H1 (cell line): Measurements from ENCODE around the gene WDR54. TPM values are rescaled to one million over a fixed set of nuclear protein-coding genes. Genes with fewer than 3 reads are reported as not detected.

Source experiments
- CTCF ChIA-PET: fragments of 300-600 bp; sonication (Branson Sonifier 250); formaldehyde crosslinking; loops from one replicate; lab custom pipeline; 2021; ENCODE audit not compliant: partially characterized antibody; lab: Charles Lee
- POLR2A ChIA-PET: fragments of 300-600 bp; sonication (Branson Sonifier 250); formaldehyde crosslinking; loops from one replicate; lab custom pipeline; 2021; ENCODE audit warnings: inconsistent platforms; ENCODE audit not compliant: partially characterized antibody; lab: Charles Lee
- DNase-seq, 2 experiments: peaks; one replicate each; pipeline versions ENCODE4 v3.0.0 to v3.0.0-alpha.2; 2010 to 2022; ENCODE audit warnings: low spot score in 2 of 2, low read depth in 1 of 2, mixed read lengths in 1 of 2
- FAIRE-seq: peaks from 2 replicates; lab custom pipeline; 2011; peaks lifted over from hg19 to GRCh38; lab: Jason Lieb, UNC
- H2AFZ ChIP-seq: 2 replicates; pipeline ENCODE4 v1.8.1; 2012; ENCODE audit warnings: low read length, inconsistent platforms
- H2AK5ac ChIP-seq: 2 replicates; pipeline ENCODE4 v1.6.1; 2013; ENCODE audit warnings: low read depth, low read length
- H2BK120ac ChIP-seq: replicated peaks from 2 replicates; pipeline ENCODE3; 2013; ENCODE audit warnings: low read depth, low read length, inconsistent platforms
- H2BK12ac ChIP-seq: 2 replicates; pipeline ENCODE4 v1.6.1; 2013; ENCODE audit warnings: low read depth, low read length
- H2BK15ac ChIP-seq: 2 replicates; pipeline ENCODE4 v1.6.1; 2013; ENCODE audit warnings: low read length
- H2BK20ac ChIP-seq: 2 replicates; pipeline ENCODE4 v1.6.1; 2013; ENCODE audit warnings: low read length
- H2BK5ac ChIP-seq: 2 replicates; pipeline ENCODE4 v1.6.1; 2013; ENCODE audit warnings: low read depth, low read length
- H3K14ac ChIP-seq: 2 replicates; pipeline ENCODE4 v1.6.1; 2013; ENCODE audit warnings: inconsistent platforms; ENCODE audit not compliant: insufficient read length
- H3K18ac ChIP-seq: 2 replicates; pipeline ENCODE4 v1.6.1; 2013; ENCODE audit warnings: low read length; ENCODE audit errors: extremely low read depth
- H3K23ac ChIP-seq: 2 replicates; pipeline ENCODE4 v1.6.1; 2013; ENCODE audit warnings: inconsistent platforms; ENCODE audit not compliant: insufficient read length
- H3K23me2 ChIP-seq: 2 replicates; pipeline ENCODE4 v1.6.1; 2013; ENCODE audit warnings: low read depth, low read length
- H3K27ac ChIP-seq: 2 replicates; pipeline ENCODE4 v1.6.1; 2011; ENCODE audit warnings: low read depth, low read length, inconsistent platforms
- H3K27me3 ChIP-seq, 4 experiments: replicated peaks in 1 of 4; 1 replicate in 1 of 4; 2 replicates in 3 of 4; pipeline versions ENCODE4 v1.6.1 to v1.8.1; 2011 to 2013; ENCODE audit warnings: low read length in 3 of 4, mild to moderate bottlenecking in 3 of 4, inconsistent platforms in 2 of 4, mixed read lengths in 2 of 4, moderate library complexity in 1 of 4; ENCODE audit not compliant: control insufficient read depth in 3 of 4, insufficient read depth in 3 of 4; ENCODE audit errors: extremely low read depth in 1 of 4
- H3K36me3 ChIP-seq, 4 experiments: 2 replicates each; pipeline versions ENCODE4 v1.6.1 to v1.8.1; 2011 to 2013; ENCODE audit warnings: mild to moderate bottlenecking in 4 of 4, low read length in 3 of 4, moderate library complexity in 2 of 4, control low read depth in 1 of 4, inconsistent platforms in 1 of 4; ENCODE audit not compliant: insufficient read depth in 4 of 4, control insufficient read depth in 2 of 4
- H3K4ac ChIP-seq: replicated peaks from 2 replicates; pipeline ENCODE3; 2013; ENCODE audit warnings: low read length, low read depth, mixed read lengths, inconsistent platforms; ENCODE audit not compliant: insufficient read length
- H3K4me1 ChIP-seq, 4 experiments: replicated peaks in 1 of 4; 1 replicate in 1 of 4; 2 replicates in 3 of 4; pipeline versions ENCODE4 v1.6.1 to v1.8.1; 2011 to 2013; ENCODE audit warnings: low read length in 3 of 4, inconsistent platforms in 2 of 4, mixed read lengths in 1 of 4; ENCODE audit not compliant: insufficient read depth in 4 of 4, control insufficient read depth in 3 of 4
- H3K4me2 ChIP-seq, 2 experiments: 2 replicates each; pipeline versions ENCODE4 v1.6.1 to v1.8.1; 2011 to 2013; ENCODE audit warnings: low read depth in 2 of 2, low read length in 2 of 2, control low read depth in 1 of 2, inconsistent platforms in 1 of 2, mild to moderate bottlenecking in 1 of 2; ENCODE audit not compliant: insufficient read depth in 1 of 2
- H3K4me3 ChIP-seq, 4 experiments: fragments of 200-600, 300-600 bp in 1 of 4; sonication (generic), shearing (Covaris generic), sonication (Bioruptor Twin) in 1 of 4; 2 replicates each; pipeline versions ENCODE4 v1.5.1 to v1.8.1; 2011 to 2016; ENCODE audit warnings: low read length in 4 of 4, low read depth in 3 of 4, control low read depth in 2 of 4, inconsistent platforms in 2 of 4, mild to moderate bottlenecking in 2 of 4, mixed read lengths in 1 of 4, moderate library complexity in 1 of 4; ENCODE audit not compliant: insufficient read depth in 2 of 4; ENCODE audit errors: extremely low read depth in 1 of 4
- H3K56ac ChIP-seq: replicated peaks from 2 replicates; pipeline ENCODE3; 2013; ENCODE audit warnings: low read depth, mild to moderate bottlenecking, mixed read lengths, low read length, inconsistent platforms; ENCODE audit not compliant: insufficient read length
- H3K79me1 ChIP-seq: 2 replicates; pipeline ENCODE4 v1.6.1; 2013; ENCODE audit warnings: low read depth, low read length, control low read depth
- H3K79me2 ChIP-seq, 2 experiments: 2 replicates each; pipeline versions ENCODE4 v1.6.1 to v1.8.1; 2012 to 2013; ENCODE audit warnings: low read length in 2 of 2, mild to moderate bottlenecking in 2 of 2, inconsistent platforms in 1 of 2; ENCODE audit not compliant: insufficient read depth in 2 of 2, control insufficient read depth in 1 of 2
- H3K9ac ChIP-seq, 4 experiments: replicated peaks in 1 of 4; 1 replicate in 1 of 4; 2 replicates in 3 of 4; pipeline versions ENCODE4 v1.6.1 to v1.8.1; 2011 to 2013; ENCODE audit warnings: low read depth in 3 of 4, low read length in 3 of 4, control low read depth in 2 of 4, mild to moderate bottlenecking in 2 of 4, moderate library complexity in 2 of 4, inconsistent platforms in 1 of 4; ENCODE audit errors: extremely low read depth in 1 of 4
- H3K9me3 ChIP-seq, 2 experiments: 2 replicates each; pipeline versions ENCODE4 v1.6.1 to v1.8.1; 2012 to 2013; ENCODE audit warnings: mild to moderate bottlenecking in 2 of 2, moderate library complexity in 2 of 2, control low read depth in 1 of 2, inconsistent platforms in 1 of 2, low read depth in 1 of 2, low read length in 1 of 2, mixed read lengths in 1 of 2; ENCODE audit not compliant: insufficient read depth in 2 of 2
- H4K20me1 ChIP-seq, 2 experiments: replicated peaks in 1 of 2; 2 replicates each; pipeline versions ENCODE3 to v1.8.1; 2011 to 2013; ENCODE audit warnings: inconsistent platforms in 2 of 2, low read length in 2 of 2, mild to moderate bottlenecking in 1 of 2; ENCODE audit not compliant: insufficient read depth in 2 of 2, control insufficient read depth in 1 of 2
- H4K5ac ChIP-seq: 2 replicates; pipeline ENCODE4 v1.6.1; 2013; ENCODE audit warnings: low read length, low read depth, mixed read lengths, inconsistent platforms; ENCODE audit not compliant: insufficient read length
- H4K8ac ChIP-seq: 2 replicates; pipeline ENCODE4 v1.8.0; 2013; ENCODE audit warnings: mild to moderate bottlenecking, moderate library complexity, low read length, inconsistent platforms; ENCODE audit not compliant: insufficient read depth; ENCODE audit errors: extremely low read depth
- H4K91ac ChIP-seq: replicated peaks from 2 replicates; pipeline ENCODE3; 2013; ENCODE audit warnings: low read length, mixed read lengths, inconsistent platforms; ENCODE audit not compliant: insufficient read length
- BRCA1 ChIP-seq: IDR thresholded peaks from 2 replicates; pipeline ENCODE4 v1.6.1; 2012; ENCODE audit warnings: low read depth, low read length, improper control_type of control experiment
- FOSL1 ChIP-seq: IDR thresholded peaks from 2 replicates; pipeline ENCODE4 v1.6.1; 2011; ENCODE audit warnings: mild to moderate bottlenecking, low read depth, low read length, moderate library complexity; ENCODE audit not compliant: insufficient read depth
- HDAC2 ChIP-seq, 2 experiments: fragments of 300-600 bp in 1 of 2; sonication (generic) in 1 of 2; IDR thresholded peaks; 2 replicates each; pipeline ENCODE4 v1.6.1; 2011 to 2012; ENCODE audit warnings: low read depth in 2 of 2, low read length in 2 of 2, mild to moderate bottlenecking in 2 of 2, moderate library complexity in 2 of 2, borderline replicate concordance in 1 of 2, inconsistent platforms in 1 of 2
- SP2 ChIP-seq: IDR thresholded peaks from 2 replicates; pipeline ENCODE4 v1.6.1; 2012; ENCODE audit warnings: mild to moderate bottlenecking, low read length, inconsistent platforms
- SUZ12 ChIP-seq: fragments of 200-600 bp; sonication (generic); IDR thresholded peaks from 2 replicates; pipeline ENCODE4 v1.6.1; 2012; ENCODE audit warnings: mild to moderate bottlenecking, inconsistent platforms, low read length, moderate library complexity, mixed read lengths
- TAF1 ChIP-seq: IDR thresholded peaks from 2 replicates; pipeline ENCODE4 v1.6.1; 2011; ENCODE audit warnings: mild to moderate bottlenecking, low read depth, low read length
- WGBS, 2 experiments: shearing (Covaris generic) in 1 of 2; methylation state at CpG; one replicate each; pipeline versions ENCODE4 v1.1.6 to v1.1.7; 2013 to 2015; ENCODE audit warnings: low lambda C conversion rate in 2 of 2, mixed read lengths in 2 of 2, inconsistent platforms in 1 of 2, low coverage in 1 of 2, missing lambda C conversion rate in 1 of 2; ENCODE audit not compliant: insufficient replicate concordance in 2 of 2, insufficient coverage in 1 of 2, insufficient read length in 1 of 2; ENCODE audit errors: extremely low coverage in 1 of 2, missing lambda C conversion rate in 1 of 2; 5-methylcytosine and 5-hydroxymethylcytosine counted together
- polyA plus RNA-seq, 7 experiments: library from polyadenylated mRNA; depleted of rRNA in 3 of 7; stranded (reverse) in 5 of 7; unstranded in 2 of 7; fragments of >200 nt in 5 of 7; fragments of 200-250 nt in 2 of 7; gene quantifications; 1 replicate in 5 of 7; 2 replicates in 1 of 7; 4 replicates in 1 of 7; pipeline versions ENCODE4 v1.2.1 to v1.2.3, GENCODE V29; 2011 to 2013; ENCODE audit warnings: missing spikeins in 2 of 7, mixed read lengths in 2 of 7
- total RNA-seq: library from RNA; stranded (reverse); fragmentation: NEBNext Ultra II Directional; extraction: Animal tissue kit (Norgen Biotek cat#: 25700); gene quantifications from 2 replicates; pipeline ENCODE4 v1.2.1, GENCODE V29; 2021

Gene WDR54
- total and polyA plus RNA-seq, 2 of the 8 experiments (the other 6 are each of a cell fraction or from before 2014, with no cell fraction given): 41.6 to 125 TPM

- Histone ChIP-seq H3K27ac (no peak overlapping the region), H3K23ac (no peak overlapping the region), H3K4ac (no peak overlapping the region), H2BK12ac (no peak overlapping the region), H3K18ac (0 out of 2 replicates have a peak overlapping the region, but pooled peaks have one; percentile 2), H3K79me1 (no peaks in the 10 kb centered on the region), H2AFZ (no peak overlapping the region), H3K4me3 (no peak overlapping the region; a peak in 1 of 8 replicates), H3K9ac (no peak overlapping the region), H3K79me2 (no peaks in the 10 kb centered on the region), H3K9me3 (no peaks in the 10 kb centered on the region), H3K23me2 (no peaks in the 10 kb centered on the region), H3K4me1 (peaks cover 0 to 13% (median 0%) of the 10 kb centered on the region in 4 experiments; a peak in 3 of 7 replicates), H3K27me3 (no peaks in the 10 kb centered on the region), H4K20me1 (no peaks in the 10 kb centered on the region), H3K56ac (no peak overlapping the region), H2BK20ac (no peak overlapping the region), H3K36me3 (no peaks in the 10 kb centered on the region), H3K14ac (no peak overlapping the region), H3K4me2 (peak overlapping the region in 1 of 2 experiments; percentile 52; a peak in 1 of 4 replicates), H4K8ac (peak overlapping the region; percentile 89), H2AK5ac (no peak overlapping the region), H2BK15ac (no peak overlapping the region), H4K5ac (no peak overlapping the region), H2BK120ac (no peak overlapping the region), H2BK5ac (peak overlapping the region; percentile 78; the same call in 1 of the 2 replicates), H4K91ac (no peak overlapping the region)
- FAIRE-seq: no peak
- WGBS, 2 experiments: 91% methylated on average over 51 of the region's 66 CpGs; no CpG with 5 or more reads in 1 of the 2 experiments
- ChIA-PET CTCF (interaction anchor here (0.7 to 4.0 kb wide), 9 partner anchors 12 to 80 kb away, joined by 3 to 19 read pairs (median 4); partner anchors contain the start of gene MOGS), POLR2A (interaction anchor here (0.5 to 1.6 kb wide), 4 partner anchors 10 to 23 kb away, joined by 3 to 4 read pairs (median 3); no protein-coding TSS in a partner anchor)
- no peak for DNase-seq
- no peak for TF ChIP-seq BRCA1
- TF ChIP-seq SUZ12: no peak
- no peak for TF ChIP-seq SP2
- TF ChIP-seq FOSL1: no peak
- no peak for TF ChIP-seq TAF1
- no peak for TF ChIP-seq HDAC2 (IDR thresholded peaks at IDR 0.05; ENCODE audit: borderline replicate concordance in 1 of 2, low read depth in 2 of 2, low read length in 2 of 2)
Measured at GRCh38 chr2:74414881-74415761, 6.4 kb upstream of the WDR54 start.
